ENCODE results near the gene SVIL. TPM values are rescaled to one million over a fixed set of nuclear protein-coding genes. Genes with fewer than 3 reads are reported as not detected.

The SVIL gene
- total RNA-seq = 7.8 and 11.9 TPM in 2 replicates

GRCh38 chr10:29634764-29635625, at the start of gene SVIL:
Gene SVIL (minus strand): TSS chr10:29634971. CDS start chr10:29555058, 79,913 bp downstream.
- no peak for TF ChIP-seq CTCF (IDR thresholded peaks at IDR 0.05; ENCODE audit: insufficient read depth, low read depth, low read length)
- peak; percentile 87 for DNase-seq (ENCODE audit: low read depth)
- H3K4me3 ChIP-seq (ENCODE audit: low read depth, low read length) = peak within 1 kb of the TSS; percentile 24

GRCh38 chr10:29681676-29682448, 47.1 kb upstream of the SVIL start:
- no peak for DNase-seq (ENCODE audit: low read depth)
- TF ChIP-seq CTCF (IDR thresholded peaks at IDR 0.05; ENCODE audit: insufficient read depth, low read depth, low read length) = no peak
- H3K4me3 ChIP-seq (ENCODE audit: low read depth, low read length) = no peak overlapping the region

- no peak overlapping the region for H3K4me3 ChIP-seq (ENCODE audit: low read depth, low read length)
- DNase-seq (ENCODE audit: low read depth) = no peak
- no peak for TF ChIP-seq CTCF (IDR thresholded peaks at IDR 0.05; ENCODE audit: insufficient read depth, low read depth, low read length)
Observed at GRCh38 chr10:29680091-29680490, 45.3 kb upstream of the SVIL start.

GRCh38 chr10:29676732-29677131, 42.0 kb upstream of the SVIL start:
- TF ChIP-seq CTCF (IDR thresholded peaks at IDR 0.05; ENCODE audit: insufficient read depth, low read depth, low read length) = no peak
- H3K4me3 ChIP-seq (ENCODE audit: low read depth, low read length) = no peak overlapping the region
- no peak for DNase-seq (ENCODE audit: low read depth)

GRCh38 chr10:29675984-29676383, 41.2 kb upstream of the SVIL start:
- no peak for DNase-seq (ENCODE audit: low read depth)
- no peak for TF ChIP-seq CTCF (IDR thresholded peaks at IDR 0.05; ENCODE audit: insufficient read depth, low read depth, low read length)
- no peak overlapping the region for H3K4me3 ChIP-seq (ENCODE audit: low read depth, low read length)

- H3K4me3 ChIP-seq (ENCODE audit: low read depth, low read length) = no peak overlapping the region
- no peak for DNase-seq (ENCODE audit: low read depth)
- TF ChIP-seq CTCF (IDR thresholded peaks at IDR 0.05; ENCODE audit: insufficient read depth, low read depth, low read length) = no peak
Observed at GRCh38 chr10:29671968-29672367, 37.2 kb upstream of the SVIL start.

All from fibroblast of villous mesenchyme (primary cell).